Left lung (tissue), 10 donors: ENCODE results near the gene CD247. TPM values are rescaled to one million over a fixed set of nuclear protein-coding genes. Genes with fewer than 3 reads are reported as not detected.

Experiments used
- ATAC-seq: fragments of 200-7000 bp; cut with Tn5 transposase; one replicate; pipeline ENCODE4 v1.9.1; 2020; ENCODE audit warnings: moderate library complexity
- DNase-seq, 4 donors: peaks; one replicate each; pipeline ENCODE4 v3.0.0-alpha.2; 2013 to 2020
- H3K27ac ChIP-seq, 2 donors: fragments of 200-600 bp; sonication (generic) in 1 of 2; one replicate each; pipeline versions ENCODE4 v1.5.0 to v1.8.0; 2020 to 2021
- H3K27me3 ChIP-seq, 2 donors: fragments of 200-600 bp; sonication (generic) in 1 of 2; one replicate each; pipeline versions ENCODE4 v1.5.0 to v1.8.0; 2020 to 2021
- H3K36me3 ChIP-seq, 2 donors: fragments of 200-600 bp; sonication (generic) in 1 of 2; one replicate each; pipeline versions ENCODE4 v1.5.0 to v1.8.0; 2020 to 2021
- H3K4me1 ChIP-seq, 2 donors: fragments of 200-600 bp; one replicate each; pipeline ENCODE4 v1.8.0; 2021
- H3K4me3 ChIP-seq, 2 donors: fragments of 200-600 bp; sonication (generic) in 1 of 2; one replicate each; pipeline versions ENCODE4 v1.5.0 to v1.8.0; 2020 to 2021; ENCODE audit warnings: mild to moderate bottlenecking in 1 of 2
- H3K9me3 ChIP-seq, 2 donors: fragments of 200-600 bp; sonication (generic) in 1 of 2; one replicate each; pipeline versions ENCODE4 v1.5.0 to v1.8.0; 2020 to 2021
- intact Hi-C, 2 donors: fragments of 100-400 bp; cut with DNase I; formaldehyde crosslinking; loops; one replicate each; pipeline versions ENCODE4 v1.11.2 to v1.14.2; 2022
- polyA plus RNA-seq, 6 donors: library from polyadenylated mRNA; unstranded; fragments of 120-200 nt; gene quantifications; one replicate each; pipeline ENCODE4 v1.2.1, GENCODE V29; 2013; ENCODE audit not compliant: insufficient read length in 6 of 6
- total RNA-seq, 2 donors: library from RNA; stranded (reverse); fragmentation: NEBNext Ultra II Directional; extraction: Animal tissue kit (Norgen Biotek cat#: 25700); gene quantifications; one replicate each; pipeline ENCODE4 v1.2.1, GENCODE V29; 2021
- TF ChIP-seq, protein P1 (sequence below), 2 donors: fragments of 200-600 bp; sonication (generic) in 1 of 2; IDR thresholded peaks; one replicate each; pipeline versions ENCODE4 v1.5.0 to v1.8.0; 2021; ENCODE audit warnings: antibody characterized with exemption in 2 of 2
- donor health status: DM: no; HTN: yes; CAD: no.
- donor health status: DM: no; HTN: no; CAD: no.

The CD247 gene
- total and polyA plus RNA-seq, 8 donors: 1.3 to 5.6 (median 1.9) TPM

DNA sequence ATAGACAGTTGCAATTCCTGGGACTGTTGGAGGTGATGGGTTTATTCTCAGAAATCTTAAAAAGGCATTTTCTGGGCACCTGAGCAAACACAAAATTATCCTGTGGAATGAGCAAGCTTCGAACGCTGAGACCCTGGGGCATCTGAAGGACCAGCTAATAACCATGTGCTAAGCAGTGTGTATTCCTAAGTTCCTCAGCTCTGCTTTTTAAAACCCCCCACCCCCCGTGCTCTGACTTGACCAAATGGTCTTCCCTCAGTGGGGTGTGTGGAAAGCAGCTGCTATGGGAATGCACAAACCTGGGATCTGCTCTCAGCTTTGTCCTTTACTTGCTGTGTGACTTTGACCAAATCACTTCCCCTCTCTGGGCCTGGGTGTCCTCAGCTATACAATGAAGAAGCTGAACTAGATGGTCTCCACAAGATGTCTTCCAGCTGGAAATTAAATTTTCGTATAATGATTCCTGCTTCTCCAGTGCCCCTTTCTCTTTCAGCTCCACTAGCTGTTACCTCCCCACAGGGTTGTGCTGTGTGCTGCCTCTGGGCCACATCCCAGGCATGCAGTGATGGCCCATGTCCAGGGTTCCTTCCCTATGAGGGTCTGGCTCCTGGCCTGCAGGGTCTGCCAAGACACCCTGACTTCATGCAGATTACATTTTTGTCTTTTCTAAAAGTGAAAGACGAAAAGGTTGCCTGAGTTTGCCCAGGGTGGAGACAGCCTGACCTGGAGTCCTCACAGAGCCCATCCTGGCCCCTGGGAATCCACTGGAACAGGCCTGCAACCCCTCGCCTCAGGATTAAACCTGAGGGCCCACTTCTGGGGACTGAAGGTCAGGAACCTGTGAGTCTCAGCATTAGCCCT, 14.9 kb upstream of the CD247 start:
- Histone ChIP-seq H3K9me3 (no peaks in the 10 kb centered on the region), H3K4me3 (no peak overlapping the region), H3K4me1 (no peaks in the 10 kb centered on the region), H3K27me3 (no peaks in the 10 kb centered on the region), H3K36me3 (no peaks in the 10 kb centered on the region), H3K27ac (no peak overlapping the region)
- intact Hi-C loops: loop anchor here in 1 of 2 donors (10.0 kb wide), 1 partner anchor 118 kb away; no protein-coding TSS in a partner anchor
- TF ChIP-seq, protein P1, sequence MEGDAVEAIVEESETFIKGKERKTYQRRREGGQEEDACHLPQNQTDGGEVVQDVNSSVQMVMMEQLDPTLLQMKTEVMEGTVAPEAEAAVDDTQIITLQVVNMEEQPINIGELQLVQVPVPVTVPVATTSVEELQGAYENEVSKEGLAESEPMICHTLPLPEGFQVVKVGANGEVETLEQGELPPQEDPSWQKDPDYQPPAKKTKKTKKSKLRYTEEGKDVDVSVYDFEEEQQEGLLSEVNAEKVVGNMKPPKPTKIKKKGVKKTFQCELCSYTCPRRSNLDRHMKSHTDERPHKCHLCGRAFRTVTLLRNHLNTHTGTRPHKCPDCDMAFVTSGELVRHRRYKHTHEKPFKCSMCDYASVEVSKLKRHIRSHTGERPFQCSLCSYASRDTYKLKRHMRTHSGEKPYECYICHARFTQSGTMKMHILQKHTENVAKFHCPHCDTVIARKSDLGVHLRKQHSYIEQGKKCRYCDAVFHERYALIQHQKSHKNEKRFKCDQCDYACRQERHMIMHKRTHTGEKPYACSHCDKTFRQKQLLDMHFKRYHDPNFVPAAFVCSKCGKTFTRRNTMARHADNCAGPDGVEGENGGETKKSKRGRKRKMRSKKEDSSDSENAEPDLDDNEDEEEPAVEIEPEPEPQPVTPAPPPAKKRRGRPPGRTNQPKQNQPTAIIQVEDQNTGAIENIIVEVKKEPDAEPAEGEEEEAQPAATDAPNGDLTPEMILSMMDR (IDR thresholded peaks at IDR 0.05): no peak
- DNase-seq: peak in 2 of 4 donors; percentile 15 to 31
- ATAC-seq: peak; percentile 33

DNA sequence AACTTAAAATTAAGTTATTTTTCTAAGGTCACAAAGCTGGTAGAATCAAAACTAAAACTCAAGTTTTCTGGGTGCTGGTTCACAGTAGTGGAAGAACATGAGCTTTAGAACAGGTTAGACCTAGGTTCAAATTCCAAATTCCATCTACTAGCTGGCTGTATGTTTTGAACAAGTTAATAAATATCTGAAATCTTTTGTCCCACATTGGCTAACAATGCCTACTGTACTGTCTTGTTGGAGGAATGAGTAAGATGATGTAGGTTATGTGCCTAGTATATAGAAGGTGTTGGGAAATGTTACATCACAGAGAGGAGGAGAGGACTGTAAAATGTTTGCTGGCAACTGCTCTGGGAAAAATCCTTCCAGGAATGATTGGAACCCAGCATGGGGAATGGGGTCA, 14.0 kb upstream of the CD247 start:
- no peaks in the 10 kb centered on the region for H3K9me3 ChIP-seq
- TF ChIP-seq, protein P1 (IDR thresholded peaks at IDR 0.05): no peak
- no peak for DNase-seq
- no peak overlapping the region for H3K4me3 ChIP-seq
- H3K4me1 ChIP-seq: no peaks in the 10 kb centered on the region
- intact Hi-C loops: loop anchor here in 1 of 2 donors (10.0 kb wide), 1 partner anchor 118 kb away; no protein-coding TSS in a partner anchor
- H3K36me3 ChIP-seq: no peaks in the 10 kb centered on the region
- no peaks in the 10 kb centered on the region for H3K27me3 ChIP-seq
- H3K27ac ChIP-seq: no peak overlapping the region
- no peak for ATAC-seq

DNA sequence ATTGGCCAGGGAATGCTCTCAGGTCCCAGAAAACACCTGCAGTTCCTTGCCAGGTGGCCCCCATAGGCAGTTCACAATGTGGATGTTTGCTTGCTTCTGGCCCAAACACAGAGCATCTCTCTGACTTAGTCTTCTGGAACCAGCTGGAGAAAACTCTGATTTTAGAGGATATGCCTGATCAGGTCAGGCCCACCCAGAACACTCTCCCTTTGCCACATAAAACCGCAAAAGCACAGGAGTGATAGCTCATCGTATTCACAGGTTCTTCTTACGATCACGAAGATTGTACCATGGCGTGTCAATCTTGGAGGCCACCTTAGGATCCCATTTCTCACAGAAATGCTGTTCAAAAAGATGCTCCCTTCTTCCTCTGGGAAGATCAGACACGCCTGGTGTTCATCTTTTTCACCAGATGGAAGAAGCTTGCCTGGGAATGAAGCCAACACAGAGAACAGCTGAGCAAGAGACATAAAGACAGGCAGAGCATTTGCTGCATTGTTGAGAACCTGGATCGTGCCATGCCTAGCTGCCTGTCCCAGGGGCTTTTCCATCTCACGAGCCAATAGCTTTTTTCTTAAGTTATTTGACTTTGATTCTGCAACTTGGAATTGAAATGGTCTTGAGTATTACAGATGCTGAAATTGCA, 11.6 kb upstream of the CD247 start:
- Histone ChIP-seq H3K36me3 (no peaks in the 10 kb centered on the region), H3K4me3 (no peak overlapping the region), H3K27me3 (no peaks in the 10 kb centered on the region), H3K27ac (no peak overlapping the region), H3K4me1 (no peaks in the 10 kb centered on the region), H3K9me3 (no peaks in the 10 kb centered on the region)
- DNase-seq (peak in 1 of 4 donors; percentile 12), ATAC-seq (no peak)
- TF ChIP-seq, protein P1 (IDR thresholded peaks at IDR 0.05): no peak
- intact Hi-C loops: loop anchor here in 1 of 2 donors (10.0 kb wide), 2 partner anchors 115 to 455 kb away; no protein-coding TSS in a partner anchor

DNA sequence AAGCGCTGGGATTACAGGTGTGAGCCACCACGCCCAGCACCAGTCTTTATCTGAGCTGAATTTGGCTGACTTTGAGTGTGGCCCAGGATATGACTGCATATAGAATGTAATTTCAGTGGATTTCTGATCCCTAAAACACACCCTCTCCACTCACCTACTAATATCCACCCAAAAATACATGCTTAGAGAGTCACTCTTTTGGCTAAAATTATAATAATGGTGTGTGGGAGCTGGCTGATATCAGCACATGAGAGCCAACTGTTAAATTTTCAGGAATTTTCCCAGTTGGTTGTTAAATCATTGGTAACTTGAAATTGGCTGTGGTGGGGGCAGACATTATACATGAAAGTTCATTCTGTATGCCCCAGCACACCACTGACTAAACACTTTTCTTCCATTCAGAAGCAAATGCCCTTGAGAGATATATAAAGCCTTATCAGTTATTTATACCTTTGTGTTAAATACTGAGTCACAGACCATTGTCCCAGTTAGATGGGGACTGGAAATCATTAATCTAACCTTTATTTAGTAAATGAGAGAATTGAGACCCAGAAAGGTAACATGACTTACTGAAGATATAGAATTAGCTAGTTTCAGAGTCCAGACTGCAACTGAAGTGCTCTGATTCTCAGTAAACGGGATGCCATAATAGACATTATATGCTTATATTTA, 9.9 kb upstream of the CD247 start:
- no peak overlapping the region for H3K27ac ChIP-seq
- H3K27me3 ChIP-seq: no peaks in the 10 kb centered on the region
- intact Hi-C loops: loop anchor here in 1 of 2 donors (10.0 kb wide), 1 partner anchor 453 kb away; no protein-coding TSS in a partner anchor
- no peaks in the 10 kb centered on the region for H3K4me1 ChIP-seq
- H3K4me3 ChIP-seq: no peak overlapping the region
- TF ChIP-seq, protein P1 (IDR thresholded peaks at IDR 0.05): no peak
- DNase-seq (no peak), ATAC-seq (no peak)
- no peaks in the 10 kb centered on the region for H3K36me3 ChIP-seq
- no peaks in the 10 kb centered on the region for H3K9me3 ChIP-seq
